ENCODE measurements around the gene KCNK13.

The KCNK13 gene

DNA sequence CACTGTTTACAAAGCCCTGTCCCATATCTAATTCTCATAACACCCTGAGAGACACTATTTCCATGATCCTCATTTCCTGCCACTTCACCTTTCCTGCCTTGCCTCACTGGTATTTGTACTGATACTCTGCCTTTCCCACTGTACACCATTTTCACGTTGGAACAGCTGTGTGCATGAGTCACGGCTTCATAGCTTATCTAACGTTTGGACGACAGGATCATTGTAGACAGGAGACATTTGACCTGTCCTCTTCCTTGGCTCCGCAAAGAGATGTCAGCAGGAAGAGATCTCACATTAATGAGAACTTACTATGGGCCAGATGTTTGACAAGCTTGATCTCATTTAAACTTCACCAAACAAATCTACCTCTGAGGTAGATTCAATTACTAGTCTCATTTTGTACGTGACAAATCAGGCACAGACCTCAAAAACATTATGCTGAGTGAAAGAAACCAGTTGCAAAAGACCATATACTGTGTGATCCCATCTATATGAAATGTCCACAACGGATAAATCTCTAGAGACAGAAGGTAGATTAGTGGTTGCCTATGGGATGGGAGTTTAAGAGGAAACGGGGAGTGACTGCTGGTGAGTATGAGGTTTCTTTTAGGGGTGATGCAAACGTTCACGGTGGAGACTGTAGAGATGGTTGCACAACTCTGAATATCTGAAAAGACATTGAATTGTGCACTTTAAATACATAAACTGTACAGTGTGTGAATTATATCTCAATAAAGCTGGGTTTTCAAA is 71.2 kb downstream of the KCNK13 start:
- no peak for DNase-seq (ENCODE audit: low read depth, low spot score)

DNA sequence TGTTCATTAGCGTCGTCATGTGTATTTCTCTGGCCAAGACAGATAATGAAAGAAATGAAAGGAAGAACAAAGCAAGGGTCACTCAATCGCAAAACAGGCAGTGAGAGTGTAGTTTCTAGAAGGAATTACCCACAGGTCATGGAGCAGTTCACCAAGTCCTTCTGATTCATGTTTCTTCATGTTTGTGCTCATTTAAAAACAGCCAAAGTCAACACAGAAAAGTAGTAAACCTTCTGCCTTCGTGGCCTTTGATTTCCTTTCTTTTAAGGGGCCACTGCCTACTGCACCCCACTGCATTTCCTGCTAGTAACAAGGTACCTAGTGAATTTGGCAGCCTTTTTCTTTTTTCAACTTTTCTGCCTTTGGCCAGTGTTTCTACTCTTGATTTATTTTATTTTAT is 75.1 kb downstream of the KCNK13 start:
- DNase-seq (ENCODE audit: low read depth, low spot score) = no peak

DNA sequence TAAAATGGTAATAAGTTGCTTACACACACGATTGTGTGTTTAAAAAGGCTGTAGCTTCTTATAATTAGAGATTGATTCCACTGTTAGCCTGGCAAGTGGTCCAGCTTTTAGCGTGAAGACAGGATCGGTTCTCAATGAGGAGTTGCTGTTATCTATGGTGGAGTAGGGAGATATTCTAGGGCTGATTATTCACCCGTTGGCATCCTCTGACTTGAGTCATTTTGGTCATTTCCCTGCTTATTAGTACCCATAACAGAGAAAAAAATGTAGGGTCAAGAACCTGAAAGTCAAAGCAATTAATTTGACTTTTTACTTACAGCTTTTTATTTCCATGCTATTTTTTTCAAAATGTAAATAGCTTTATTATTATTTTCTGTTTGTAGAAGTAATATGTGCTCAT is 76.0 kb downstream of the KCNK13 start:
- DNase-seq (ENCODE audit: low read depth, low spot score) = no peak

DNA sequence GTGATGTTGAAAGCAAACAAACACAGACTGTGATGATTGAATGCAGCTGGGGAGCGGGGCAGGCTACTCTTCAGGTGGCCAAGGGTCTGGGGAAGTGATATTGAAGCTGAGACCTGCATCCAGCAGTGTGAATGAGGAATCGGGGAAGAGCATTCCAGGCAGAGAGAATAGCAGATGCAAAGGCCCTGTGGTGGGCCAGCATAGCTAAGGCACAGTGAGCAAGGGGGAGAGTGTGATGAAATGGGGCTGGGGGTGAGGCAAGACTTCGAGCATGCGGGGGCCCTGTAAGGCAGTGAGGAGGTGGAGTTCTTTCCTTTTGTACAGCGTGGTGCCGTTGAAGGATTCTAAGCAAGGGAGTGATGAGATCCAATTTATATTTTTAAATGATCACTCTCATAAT is 77.4 kb downstream of the KCNK13 start:
- no peak for DNase-seq (ENCODE audit: low read depth, low spot score)

DNA sequence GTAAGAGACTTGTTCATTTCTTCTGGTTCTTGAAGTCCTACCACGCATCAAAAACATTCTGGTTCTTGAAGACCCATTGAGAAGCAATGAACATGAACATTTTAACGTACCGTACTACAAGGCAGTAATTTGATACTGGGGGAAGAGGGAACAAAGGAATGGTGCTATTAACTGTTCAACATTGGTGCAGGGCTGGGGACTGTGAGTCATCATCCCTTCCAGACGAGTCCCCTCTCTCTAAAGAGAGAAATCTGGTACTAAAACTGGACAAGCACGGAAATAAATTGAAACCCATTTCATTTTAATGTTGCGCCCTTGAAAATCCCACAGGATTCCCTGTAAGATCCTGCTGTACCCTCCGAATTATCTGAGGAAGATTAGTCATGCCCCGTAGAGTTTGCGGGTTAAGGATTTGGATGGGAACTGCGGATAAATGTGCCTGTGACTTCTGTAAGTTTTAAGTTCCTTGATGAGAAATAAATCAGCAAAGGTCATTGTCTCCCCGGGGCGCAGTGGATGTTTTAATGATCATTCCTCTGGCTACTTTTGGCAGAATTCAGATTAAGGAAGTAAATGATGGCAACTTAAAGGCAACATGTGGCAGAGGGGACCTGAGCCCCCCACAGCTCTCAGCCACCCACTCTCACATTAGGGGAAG is 78.6 kb downstream of the KCNK13 start:
- DNase-seq (ENCODE audit: low read depth, low spot score) = no peak

DNA sequence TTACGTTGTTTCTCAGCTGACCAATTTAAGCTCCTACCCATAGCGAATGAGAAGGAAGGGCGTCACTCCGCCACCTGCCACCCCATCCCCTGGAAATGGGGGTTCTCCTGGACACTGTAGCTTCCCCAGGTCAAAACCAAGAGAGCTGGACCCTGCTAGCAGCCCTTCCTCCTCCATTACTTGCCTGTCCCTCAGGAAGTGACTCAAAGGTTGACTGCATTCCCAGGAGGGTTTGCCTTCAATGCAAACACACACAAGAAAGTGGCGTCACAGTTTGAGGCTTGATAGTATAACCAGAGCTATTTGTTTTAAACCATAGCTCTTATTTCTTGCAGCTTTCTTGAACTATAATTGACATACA is 79.1 kb downstream of the KCNK13 start:
- DNase-seq (ENCODE audit: low read depth, low spot score) = no peak

DNA sequence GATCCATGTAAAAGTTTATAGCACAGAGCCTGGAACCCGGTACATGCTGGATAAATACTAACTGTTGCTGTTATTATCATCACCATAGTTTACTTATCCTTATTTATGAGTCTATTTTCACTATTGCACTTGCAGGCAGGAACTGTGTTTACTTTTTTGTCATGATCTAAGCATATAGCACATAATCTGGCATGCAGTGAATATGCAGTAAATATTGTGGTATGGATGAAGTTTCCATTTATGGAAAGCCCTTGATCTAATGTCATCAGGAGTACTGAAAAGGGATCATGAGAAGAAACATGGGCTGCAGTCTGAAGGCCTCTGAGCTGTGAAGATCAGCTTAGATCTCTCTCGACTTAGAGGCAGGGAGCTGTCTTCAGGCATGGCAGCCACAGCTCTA is 91.6 kb downstream of the KCNK13 start:
- DNase-seq (ENCODE audit: low read depth, low spot score) = no peak

DNA sequence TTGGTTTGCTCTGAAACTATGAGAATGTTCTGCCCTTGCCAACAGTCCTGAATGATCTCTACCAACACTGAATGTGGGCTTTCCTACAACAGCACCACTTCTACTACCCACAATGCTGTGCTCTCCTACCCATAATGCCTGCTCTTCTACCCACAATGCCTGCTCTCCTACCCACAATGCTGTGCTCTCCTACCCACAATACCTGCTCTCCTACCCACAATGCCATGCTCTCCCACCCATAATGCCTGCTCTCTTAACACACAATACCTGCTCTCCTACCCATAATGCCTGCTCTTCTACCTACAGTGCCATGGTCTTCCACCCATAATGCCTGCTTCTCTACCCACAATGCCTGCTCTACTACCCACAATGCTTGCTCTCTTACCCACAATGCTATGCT is 92.3 kb downstream of the KCNK13 start:
- no peak for DNase-seq (ENCODE audit: low read depth, low spot score)

DNA sequence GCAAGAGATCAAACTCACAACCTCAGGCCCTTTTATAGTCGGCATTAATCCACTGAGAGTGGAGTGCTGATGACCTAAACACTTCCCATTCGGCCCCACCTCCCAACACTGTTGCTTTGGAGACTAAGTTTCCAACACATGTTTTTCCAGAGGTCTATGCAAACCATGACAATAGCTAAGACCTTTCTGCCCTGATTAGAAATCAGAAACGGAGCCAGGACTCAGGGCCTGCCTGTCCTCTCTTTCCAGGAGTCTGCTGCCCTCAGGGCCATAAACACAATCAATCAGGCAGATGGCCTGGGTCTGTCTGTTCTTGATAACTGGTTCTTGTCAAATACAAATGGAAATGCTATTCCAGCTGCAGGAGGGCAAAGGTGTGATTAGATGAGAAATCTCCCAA is 97.4 kb downstream of the KCNK13 start:
- DNase-seq (ENCODE audit: low read depth, low spot score) = no peak

DNA sequence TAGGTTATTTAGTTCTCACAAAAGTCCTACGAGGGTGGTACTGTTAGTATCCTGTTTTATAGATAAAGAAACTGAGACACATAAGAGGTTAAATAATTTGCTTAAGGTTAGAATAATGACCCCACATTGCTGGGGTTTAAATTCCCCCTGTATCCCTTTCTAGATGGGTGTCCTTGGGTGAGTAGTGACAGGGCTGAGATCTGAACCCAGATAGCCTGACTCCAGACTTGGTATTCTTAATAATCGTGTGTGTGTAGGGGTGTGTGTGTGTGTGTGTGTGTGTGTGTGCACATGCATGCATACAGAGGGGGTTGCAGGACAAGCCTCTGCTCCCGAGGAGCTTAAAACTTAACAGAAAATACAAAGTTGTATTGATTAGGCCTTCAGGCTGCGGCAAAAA is 97.9 kb downstream of the KCNK13 start:
- DNase-seq (ENCODE audit: low read depth, low spot score) = no peak

DNA sequence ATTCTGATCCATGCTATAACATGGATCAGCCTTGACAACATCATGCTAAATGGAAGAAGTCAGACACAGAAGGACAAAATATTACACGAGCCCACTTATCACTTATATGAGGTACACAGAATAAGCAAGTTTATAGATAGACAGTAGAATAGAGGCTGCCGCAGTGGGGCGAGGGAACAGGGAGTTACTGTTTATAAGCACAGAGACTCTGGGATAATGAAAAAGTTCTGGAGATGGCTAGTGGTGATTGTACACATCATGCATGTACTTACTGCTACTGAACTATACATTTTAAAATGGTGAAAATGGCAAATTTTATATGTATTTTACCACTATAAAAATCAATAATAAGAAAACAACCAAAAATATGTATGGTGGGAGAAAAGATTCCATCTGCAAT is 99.3 kb downstream of the KCNK13 start:
- DNase-seq (ENCODE audit: low read depth, low spot score) = no peak

DNA sequence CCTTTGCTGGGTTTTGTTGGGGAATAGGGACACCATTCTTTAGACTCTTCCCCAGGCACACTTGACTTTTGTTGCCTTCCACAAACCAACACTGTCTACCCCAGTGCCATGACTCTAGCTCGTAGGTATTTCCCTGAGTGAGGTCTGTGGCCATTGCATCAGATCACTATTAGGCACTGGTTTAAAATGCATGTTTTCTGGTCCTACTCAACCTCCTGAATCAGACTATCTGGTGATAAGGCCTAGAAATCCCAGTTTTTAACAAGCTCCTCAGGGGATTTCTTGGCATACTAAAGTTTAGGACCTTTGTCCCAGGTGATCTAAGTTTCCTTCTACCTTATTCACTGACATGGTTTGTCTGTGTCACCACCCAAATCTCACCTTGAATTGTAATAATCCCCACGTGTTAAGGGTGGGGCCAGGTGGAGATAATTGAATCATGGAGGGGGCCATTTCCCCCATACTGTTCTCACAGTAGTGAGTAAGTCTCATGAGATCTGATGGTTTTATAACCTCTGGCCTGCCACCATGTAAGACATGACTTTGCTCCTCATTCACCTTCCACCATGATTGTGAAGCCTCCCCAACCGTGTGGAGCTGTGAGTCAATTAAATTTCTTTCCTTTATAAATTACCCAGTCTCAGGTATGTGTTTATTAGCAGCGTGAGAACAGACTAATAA is 106.8 kb downstream of the KCNK13 start:
- no peak for DNase-seq (ENCODE audit: low read depth, low spot score)

DNA sequence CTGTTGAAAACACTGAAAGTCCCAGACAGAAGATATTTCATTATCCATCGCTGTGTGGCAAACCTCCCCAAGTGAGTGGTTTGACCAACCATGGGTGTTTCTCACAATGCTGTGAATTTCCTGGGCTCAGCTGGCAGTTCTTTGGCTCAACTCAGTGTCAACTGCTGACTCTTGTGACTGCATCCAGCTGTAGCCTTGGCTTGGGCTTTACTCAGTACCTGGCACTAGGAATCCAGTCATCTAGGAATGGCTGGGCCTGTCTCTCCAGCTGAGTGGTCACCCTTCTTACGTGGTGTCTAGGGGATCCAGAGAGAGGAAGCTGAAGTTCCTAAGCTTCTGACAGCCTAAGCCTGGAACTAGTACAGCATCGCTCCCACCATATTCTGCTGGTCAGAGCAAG is 113.8 kb downstream of the KCNK13 start:
- no peak for DNase-seq (ENCODE audit: low read depth, low spot score)

DNA sequence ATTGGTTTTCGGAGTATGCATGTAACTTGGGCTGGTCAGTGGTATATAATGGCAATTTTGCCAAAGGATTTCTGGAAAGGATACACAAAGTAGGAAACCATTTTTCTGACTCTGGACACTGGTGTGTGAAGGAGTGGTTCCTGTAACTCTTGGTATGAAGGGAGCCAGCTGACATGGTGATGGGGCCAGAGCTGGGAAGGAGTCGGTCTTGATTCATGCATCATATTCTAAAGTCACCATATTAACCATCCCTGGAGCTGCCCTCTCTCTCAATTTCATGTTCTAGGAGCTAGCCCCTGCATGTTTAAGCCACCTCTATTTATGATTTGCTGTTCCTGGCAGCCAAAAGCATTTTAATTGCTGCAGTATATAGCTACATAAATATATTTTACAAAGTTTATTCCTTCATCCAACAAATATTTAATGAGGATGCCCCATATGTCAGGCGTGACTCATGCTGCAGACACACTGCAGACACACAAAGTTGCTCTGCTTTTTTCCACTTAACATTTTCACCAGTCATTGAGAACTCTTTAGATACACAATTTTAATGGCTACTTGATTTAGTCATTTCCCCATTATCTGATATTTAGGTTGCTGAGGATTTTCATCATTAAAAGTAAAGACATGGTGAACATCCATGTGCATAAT is 115.9 kb downstream of the KCNK13 start:
- DNase-seq (ENCODE audit: low read depth, low spot score) = no peak

DNA sequence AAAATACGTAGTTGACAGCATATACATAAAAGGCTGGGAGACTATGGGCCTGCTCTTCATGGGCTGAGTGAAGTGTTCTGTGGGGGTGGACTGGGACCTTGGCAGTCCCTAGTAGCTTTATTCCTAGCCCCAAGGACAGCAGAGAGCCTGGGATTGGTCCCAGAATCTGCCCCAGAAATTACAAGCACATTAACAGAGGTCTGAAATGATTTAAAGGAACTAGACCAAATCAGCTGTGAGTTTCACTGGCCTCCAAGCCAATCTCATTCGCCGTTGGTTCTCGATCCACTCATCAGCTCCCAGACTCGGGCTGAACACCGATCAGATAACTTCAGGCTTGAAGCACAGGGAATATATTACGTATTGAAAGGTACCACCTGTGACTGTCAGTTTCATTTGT is 117.6 kb downstream of the KCNK13 start:
- DNase-seq (ENCODE audit: low read depth, low spot score) = no peak

DNA sequence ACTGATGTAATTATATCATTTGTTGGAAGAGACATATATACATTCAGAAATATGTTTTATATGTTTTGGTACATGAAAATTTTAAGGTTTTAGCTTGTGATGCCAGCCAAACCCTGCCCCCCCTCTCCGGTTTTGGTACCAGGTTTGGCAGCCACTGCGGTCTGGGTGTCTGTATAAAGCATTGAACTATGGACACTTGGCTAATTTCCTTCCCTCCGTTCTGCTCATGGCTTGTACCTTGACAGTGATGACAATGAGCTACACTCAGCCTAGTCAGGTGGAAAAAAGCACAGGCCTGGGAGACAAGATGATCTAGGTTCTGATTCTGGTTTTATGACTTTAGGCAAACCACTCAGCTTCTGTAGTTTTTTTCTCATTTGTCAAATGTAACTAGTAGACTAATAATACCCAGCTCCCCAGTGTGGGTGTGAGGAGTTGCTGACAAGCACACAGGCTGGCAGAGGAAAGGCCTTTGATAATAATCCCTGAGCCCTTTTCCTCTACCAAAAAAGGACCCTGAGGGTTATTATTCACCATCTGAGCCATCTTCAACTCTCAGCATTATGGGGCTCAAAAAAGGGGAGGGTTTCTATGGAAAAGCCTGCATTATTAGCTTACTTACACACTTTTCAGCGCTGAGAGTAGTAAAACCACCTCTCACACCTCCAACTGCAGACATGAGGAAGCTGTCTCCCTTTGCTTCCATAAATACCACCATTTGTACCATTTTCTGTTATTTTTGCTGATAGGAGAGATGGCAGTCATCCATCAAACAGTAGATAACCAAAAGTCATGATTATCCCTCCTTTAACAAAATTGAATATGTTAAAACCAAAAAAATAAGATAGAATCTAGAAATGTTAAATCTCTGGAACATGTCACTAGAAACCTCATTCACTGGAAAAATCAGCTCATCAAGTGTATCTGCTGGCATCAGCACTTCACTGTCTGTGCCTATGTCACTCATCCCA is 118.3 kb downstream of the KCNK13 start:
- DNase-seq (ENCODE audit: low read depth, low spot score) = no peak

DNA sequence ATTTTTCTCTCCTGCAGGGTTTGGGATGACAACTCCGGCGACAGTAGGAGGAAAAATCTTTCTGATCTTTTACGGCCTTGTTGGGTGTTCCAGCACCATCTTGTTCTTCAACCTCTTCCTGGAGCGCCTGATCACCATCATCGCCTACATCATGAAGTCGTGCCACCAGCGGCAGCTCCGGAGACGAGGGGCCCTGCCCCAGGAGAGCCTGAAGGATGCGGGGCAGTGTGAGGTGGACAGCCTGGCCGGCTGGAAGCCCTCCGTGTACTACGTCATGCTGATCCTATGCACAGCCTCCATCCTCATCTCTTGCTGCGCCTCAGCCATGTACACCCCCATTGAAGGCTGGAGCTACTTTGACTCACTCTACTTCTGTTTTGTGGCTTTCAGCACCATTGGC is 122.3 kb downstream of the KCNK13 start:
- no peak for DNase-seq (ENCODE audit: low read depth, low spot score)

DNA sequence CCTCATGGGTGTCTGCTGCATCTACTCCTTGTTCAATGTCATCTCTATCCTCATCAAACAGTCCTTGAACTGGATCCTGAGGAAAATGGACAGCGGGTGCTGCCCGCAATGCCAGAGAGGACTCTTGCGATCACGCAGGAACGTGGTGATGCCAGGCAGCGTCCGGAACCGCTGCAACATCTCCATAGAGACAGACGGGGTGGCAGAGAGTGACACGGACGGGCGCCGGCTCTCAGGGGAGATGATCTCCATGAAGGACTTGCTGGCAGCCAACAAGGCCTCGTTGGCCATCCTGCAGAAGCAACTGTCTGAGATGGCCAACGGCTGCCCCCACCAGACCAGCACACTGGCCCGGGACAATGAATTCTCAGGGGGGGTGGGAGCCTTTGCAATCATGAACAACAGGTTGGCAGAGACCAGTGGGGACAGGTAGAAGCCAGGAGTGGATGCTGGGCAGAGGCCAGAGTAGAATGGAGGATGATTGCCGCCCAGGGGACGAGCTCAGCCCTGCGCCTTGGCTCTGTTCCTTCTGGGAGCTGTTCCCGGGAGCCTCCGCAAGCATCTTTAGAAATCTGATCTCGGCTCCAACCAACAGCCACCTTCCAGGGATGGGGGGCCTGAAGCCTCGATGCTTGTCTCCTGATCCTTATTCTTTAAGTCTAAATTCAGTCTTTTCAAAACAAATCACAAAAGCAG is 122.9 kb downstream of the KCNK13 start:
- no peak for DNase-seq (ENCODE audit: low read depth, low spot score)

DNA sequence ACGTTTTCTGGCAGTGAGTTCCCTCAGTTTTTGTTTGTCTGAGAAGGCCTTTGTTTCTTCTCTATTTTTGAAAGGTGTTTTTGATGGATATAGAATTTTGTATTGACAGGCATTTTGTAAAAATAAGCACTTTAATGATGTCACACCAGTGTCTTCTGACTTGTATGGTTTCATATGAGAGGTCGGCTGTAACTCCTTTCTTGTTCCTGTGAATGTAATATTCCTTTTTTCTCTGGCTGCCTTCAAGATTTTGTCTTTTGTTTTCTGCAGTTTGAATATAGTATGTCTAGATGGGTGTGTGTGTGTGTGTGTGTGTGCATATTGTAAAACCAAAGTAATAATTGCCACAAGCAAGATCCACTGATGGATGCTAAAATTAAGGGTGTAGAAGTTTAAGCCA is 126.8 kb downstream of the KCNK13 start:
- DNase-seq (ENCODE audit: low read depth, low spot score) = no peak

DNA sequence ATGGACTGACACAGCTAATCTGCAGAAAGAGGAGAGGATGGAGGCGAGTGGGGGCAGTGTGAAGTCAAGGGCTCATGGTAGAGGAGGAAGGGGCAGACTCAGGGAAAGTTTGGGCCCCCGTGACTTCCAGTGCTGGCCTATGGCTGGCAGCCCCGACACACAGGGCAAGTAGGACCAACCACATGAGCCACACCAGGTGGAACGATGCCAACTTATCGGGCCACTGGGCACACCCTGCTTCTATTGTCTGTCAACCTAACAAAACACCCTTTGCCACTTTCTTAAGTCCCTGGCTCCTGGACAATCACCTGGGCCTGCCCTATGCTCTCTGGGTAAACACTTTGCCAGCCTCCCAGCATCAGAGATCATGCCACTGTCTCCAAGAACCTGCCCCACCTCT is 129.4 kb downstream of the KCNK13 start:
- DNase-seq (ENCODE audit: low read depth, low spot score) = no peak

DNA sequence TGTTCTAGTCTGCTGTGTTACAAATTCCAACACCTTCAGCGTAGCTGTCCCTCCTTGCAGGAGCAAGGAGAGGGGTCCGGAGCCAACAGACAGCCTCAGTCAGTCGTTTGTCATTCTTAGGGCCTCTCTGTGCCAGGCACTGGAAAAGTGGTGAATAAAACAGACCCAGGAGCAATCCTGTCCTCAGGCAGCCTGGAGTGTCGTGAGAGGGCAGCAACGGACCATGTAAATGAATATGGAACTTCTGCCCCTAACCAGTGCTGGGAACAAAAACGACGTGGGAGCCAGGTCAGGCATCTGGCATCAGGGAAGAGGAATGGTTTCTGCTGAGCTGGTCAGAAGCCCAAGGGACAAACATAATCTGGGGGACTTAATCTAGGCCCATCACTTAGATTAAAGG is 129.8 kb downstream of the KCNK13 start:
- no peak for DNase-seq (ENCODE audit: low read depth, low spot score)
